Ovary (tissue), 9 donors: Measurements from ENCODE around the gene HHAT. TPM values are rescaled to one million over a fixed set of nuclear protein-coding genes. Genes with fewer than 3 reads are reported as not detected.

Experiments used
- DNase-seq, 5 donors: peaks; one replicate each; pipeline ENCODE4 v3.0.0-alpha.2; 2019 to 2020
- H3K27ac ChIP-seq, 2 donors: fragments of 200-600 bp; one replicate each; pipeline versions ENCODE4 v1.5.1 to v1.8.0; 2019 to 2022
- H3K27me3 ChIP-seq: fragments of 200-600 bp; one replicate; pipeline ENCODE4 v1.8.0; 2022
- H3K36me3 ChIP-seq: fragments of 200-600 bp; sonication (generic); one replicate; pipeline ENCODE4 v1.5.1; 2019
- H3K4me1 ChIP-seq: one replicate; pipeline ENCODE4 v1.8.1; 2013; ENCODE audit warnings: mild to moderate bottlenecking, moderate library complexity; ENCODE audit not compliant: insufficient read depth
- H3K4me3 ChIP-seq: fragments of 200-600 bp; sonication (generic); one replicate; pipeline ENCODE4 v1.5.1; 2017
- H3K9me3 ChIP-seq, 2 donors: fragments of 200-600 bp in 1 of 2; sonication (generic) in 1 of 2; one replicate each; pipeline versions ENCODE4 v1.5.1 to v1.8.1; 2013 to 2019; ENCODE audit warnings: mild to moderate bottlenecking in 1 of 2, moderate library complexity in 1 of 2
- EP300 ChIP-seq: sonication (generic); formaldehyde crosslinking; IDR thresholded peaks from one replicate; pipeline ENCODE4 v1.6.1; 2017; ENCODE audit warnings: antibody characterized with exemption
- POLR2A ChIP-seq: fragments of 450-650 bp; IDR thresholded peaks from one replicate; pipeline ENCODE4 v1.6.1; 2017; ENCODE audit warnings: antibody characterized with exemption, mild to moderate bottlenecking, moderate library complexity
- WGBS, 3 donors: extraction: QIAGEN DNeasy Blood & Tissue Kit in 1 of 3; methylation state at CpG; one replicate each; pipeline versions ENCODE4 v1.1.5 to v1.1.7; 2013 to 2017; 5-methylcytosine and 5-hydroxymethylcytosine counted together
- intact Hi-C, 4 donors: fragments of 100-400 bp; cut with DNase I; formaldehyde crosslinking; loops; one replicate each; pipeline versions ENCODE4 v1.11.0 to v1.15.1; 2022 to 2023
- polyA plus RNA-seq, 2 donors: library from polyadenylated mRNA; stranded (reverse); fragments of 200-250 nt in 1 of 2; fragments of 350-450 nt in 1 of 2; fragmentation: Illumina TruSeq in 1 of 2; extraction: RNeasy Lipid Tissue Mini Kit (QIAGEN cat#74804) in 1 of 2; gene quantifications; one replicate each; pipeline ENCODE4 v1.2.3, GENCODE V29; 2013 to 2014
- total RNA-seq, 7 donors: library from RNA; depleted of rRNA in 2 of 7; stranded (reverse); fragments of >200 nt in 2 of 7; fragmentation: NEBNext Ultra II Directional in 3 of 7; extraction: Animal tissue kit (Norgen Biotek cat#: 25700) in 3 of 7; gene quantifications; one replicate each; pipeline versions ENCODE4 v1.1.0 to v1.2.4, GENCODE V29; 2016 to 2023
- TF ChIP-seq, protein P1 (sequence below), 3 donors: fragments of 450-650 bp in 2 of 3; fragments of 200-600 bp in 1 of 3; IDR thresholded peaks; one replicate each; pipeline versions ENCODE4 v1.5.1 to v1.8.0; 2016 to 2022; ENCODE audit warnings: antibody characterized with exemption in 3 of 3, mild to moderate bottlenecking in 1 of 3
- donor health status: DM: no; HTN: no; CAD: no; lungs with moderate emphysema.
- donor health status: DM: no; HTN: no; CAD: no.
- donor health status: Bipolar disorder and iron deficiency.
- donor health status: DM: yes; HTN: yes; CAD: no.
- donor health status: DM: no; HTN: no; CAD: no.
- donor health status: DM: yes; HTN: yes; CAD: no.

The HHAT gene
- total and polyA plus RNA-seq, 9 donors = 2.1 to 10.5 (median 4.1) TPM

DNA sequence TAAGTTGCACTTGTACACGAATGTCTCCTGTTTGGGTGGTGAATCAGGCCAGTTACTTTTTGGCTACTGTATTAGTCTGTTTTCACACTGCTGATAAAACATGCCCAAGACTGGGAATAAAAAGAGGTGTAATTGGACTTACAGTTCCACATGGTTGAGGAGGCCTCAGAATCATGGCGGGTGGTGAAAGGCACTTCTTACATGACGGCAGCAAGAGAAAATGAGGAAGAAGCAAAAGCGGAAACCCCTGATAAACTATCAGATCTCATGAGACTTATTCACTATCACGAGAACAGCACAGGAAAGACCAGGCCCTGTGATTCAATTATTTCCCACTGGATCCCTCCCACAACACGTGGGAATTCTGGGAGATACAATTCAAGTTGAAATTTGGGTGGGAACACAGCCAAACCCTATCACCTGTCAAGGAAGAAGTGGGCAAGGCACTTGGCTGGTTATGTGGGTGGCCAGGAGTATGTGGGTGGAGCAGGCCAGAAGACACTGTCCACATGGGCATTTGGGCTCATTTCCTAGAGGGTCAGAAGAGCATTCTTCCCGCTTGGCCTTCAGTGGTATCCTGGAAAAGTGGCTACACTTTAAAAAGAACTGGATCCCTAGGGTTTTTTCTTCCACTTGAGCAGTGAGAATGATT, 228.8 kb downstream of the HHAT start:
- no peak for TF ChIP-seq POLR2A
- no peak for TF ChIP-seq EP300
- TF ChIP-seq, protein P1, sequence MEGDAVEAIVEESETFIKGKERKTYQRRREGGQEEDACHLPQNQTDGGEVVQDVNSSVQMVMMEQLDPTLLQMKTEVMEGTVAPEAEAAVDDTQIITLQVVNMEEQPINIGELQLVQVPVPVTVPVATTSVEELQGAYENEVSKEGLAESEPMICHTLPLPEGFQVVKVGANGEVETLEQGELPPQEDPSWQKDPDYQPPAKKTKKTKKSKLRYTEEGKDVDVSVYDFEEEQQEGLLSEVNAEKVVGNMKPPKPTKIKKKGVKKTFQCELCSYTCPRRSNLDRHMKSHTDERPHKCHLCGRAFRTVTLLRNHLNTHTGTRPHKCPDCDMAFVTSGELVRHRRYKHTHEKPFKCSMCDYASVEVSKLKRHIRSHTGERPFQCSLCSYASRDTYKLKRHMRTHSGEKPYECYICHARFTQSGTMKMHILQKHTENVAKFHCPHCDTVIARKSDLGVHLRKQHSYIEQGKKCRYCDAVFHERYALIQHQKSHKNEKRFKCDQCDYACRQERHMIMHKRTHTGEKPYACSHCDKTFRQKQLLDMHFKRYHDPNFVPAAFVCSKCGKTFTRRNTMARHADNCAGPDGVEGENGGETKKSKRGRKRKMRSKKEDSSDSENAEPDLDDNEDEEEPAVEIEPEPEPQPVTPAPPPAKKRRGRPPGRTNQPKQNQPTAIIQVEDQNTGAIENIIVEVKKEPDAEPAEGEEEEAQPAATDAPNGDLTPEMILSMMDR (IDR thresholded peaks at IDR 0.05) = no peak
- Histone ChIP-seq H3K4me1 (no peaks in the 10 kb centered on the region), H3K27me3 (no peaks in the 10 kb centered on the region), H3K27ac (no peak overlapping the region), H3K9me3 (no peaks in the 10 kb centered on the region), H3K4me3 (no peak overlapping the region), H3K36me3 (no peaks in the 10 kb centered on the region)
- intact Hi-C loops = no loop called here
- DNase-seq = no peak
- 83 to 85% (median 84%) methylated on average over 7 of the region's 7 CpGs for WGBS, 3 donors

DNA sequence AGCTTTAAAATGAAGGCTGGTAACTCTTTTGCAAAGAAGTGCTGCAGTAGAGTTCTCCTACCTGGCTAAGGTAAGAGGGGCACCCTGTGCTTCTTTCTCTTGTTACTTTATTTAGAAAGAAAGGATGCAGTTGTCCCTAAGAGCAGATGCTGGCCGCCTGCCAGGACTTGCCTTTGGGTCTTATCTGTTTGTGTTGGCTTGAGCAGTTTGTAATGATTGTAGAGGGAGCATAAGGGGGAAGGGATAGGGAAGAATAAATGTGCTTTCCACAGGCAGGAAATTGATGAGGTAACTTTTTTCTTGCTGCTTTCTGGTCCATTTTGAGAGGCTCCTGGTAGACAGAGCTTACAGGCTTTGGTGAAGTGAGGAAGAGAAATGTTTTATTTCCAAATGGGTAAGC, 229.6 kb downstream of the HHAT start:
- Histone ChIP-seq H3K27me3 (no peaks in the 10 kb centered on the region), H3K4me3 (no peak overlapping the region), H3K27ac (no peak overlapping the region), H3K36me3 (no peaks in the 10 kb centered on the region), H3K9me3 (no peaks in the 10 kb centered on the region), H3K4me1 (no peaks in the 10 kb centered on the region)
- TF ChIP-seq EP300 (no peak), POLR2A (no peak)
- TF ChIP-seq, protein P1 (IDR thresholded peaks at IDR 0.05) = no peak
- WGBS, 3 donors = 0 to 2% (median 0%) methylated on average over 1 of the region's 1 CpG
- DNase-seq = peak; percentile 8 to 62 (median 30)
- intact Hi-C loops = no loop called here

DNA sequence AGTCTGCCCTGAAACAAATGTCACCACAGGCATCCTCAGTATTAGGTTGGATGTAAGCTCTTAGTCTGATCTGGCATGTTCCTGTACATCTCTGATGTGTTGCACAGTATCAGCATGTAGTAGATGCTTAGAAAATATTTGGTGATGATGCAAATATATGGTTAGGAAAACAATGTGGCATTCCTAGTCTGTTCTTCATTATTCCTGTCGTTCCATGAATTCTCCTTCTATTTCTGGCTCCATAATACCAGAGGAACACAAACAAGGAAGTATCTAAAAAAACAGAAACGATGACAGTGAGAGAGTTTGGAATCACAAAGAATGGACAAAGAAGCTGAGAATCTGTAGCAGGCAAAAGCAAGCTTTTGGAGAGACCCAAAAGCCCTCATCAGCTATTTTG, 236.6 kb downstream of the HHAT start:
- Histone ChIP-seq H3K36me3 (no peaks in the 10 kb centered on the region), H3K4me1 (no peaks in the 10 kb centered on the region), H3K9me3 (no peaks in the 10 kb centered on the region), H3K27ac (no peak overlapping the region), H3K4me3 (no peak overlapping the region), H3K27me3 (no peaks in the 10 kb centered on the region)
- 58 to 64% (median 60%) methylated on average over 2 of the region's 2 CpGs for WGBS, 3 donors
- intact Hi-C loops = no loop called here
- TF ChIP-seq POLR2A = no peak
- TF ChIP-seq, protein P1 (IDR thresholded peaks at IDR 0.05) = no peak
- TF ChIP-seq EP300 = no peak
- no peak for DNase-seq

DNA sequence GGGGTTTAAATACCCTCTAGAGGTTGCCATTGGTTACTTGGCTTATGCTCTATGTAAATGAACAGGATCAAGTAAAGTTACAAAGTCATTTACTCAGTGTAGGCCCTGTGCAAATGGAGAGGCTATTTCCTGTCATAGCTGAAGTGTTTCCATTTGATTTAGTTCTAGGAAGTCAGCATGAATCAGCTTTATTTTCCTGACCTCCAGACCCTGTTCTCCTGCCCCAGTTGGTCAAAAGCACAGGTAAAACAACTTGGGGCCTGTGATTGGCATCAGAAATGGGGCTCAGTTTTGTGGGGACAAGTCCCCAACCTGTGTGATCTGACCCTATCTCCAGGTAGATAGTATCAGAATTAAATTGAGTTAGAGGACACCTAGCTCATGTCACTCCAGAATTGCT, 239.9 kb downstream of the HHAT start:
- Histone ChIP-seq H3K27me3 (no peaks in the 10 kb centered on the region), H3K27ac (no peak overlapping the region), H3K36me3 (no peaks in the 10 kb centered on the region), H3K4me1 (no peaks in the 10 kb centered on the region), H3K4me3 (no peak overlapping the region), H3K9me3 (no peaks in the 10 kb centered on the region)
- no peak for DNase-seq
- TF ChIP-seq, protein P1 (IDR thresholded peaks at IDR 0.05) = no peak
- no peak for TF ChIP-seq POLR2A
- no peak for TF ChIP-seq EP300
- intact Hi-C loops = no loop called here
